ENCODE measurements around the gene SLC38A9.

GRCh38 chr5:55577353-55578060 lies 134.6 kb downstream of the SLC38A9 start:
- no peak for TF ChIP-seq CTCF (IDR thresholded peaks at IDR 0.05; ENCODE audit: low read length)
- no peak for TF ChIP-seq EZH2 (IDR thresholded peaks at IDR 0.05; ENCODE audit: borderline replicate concordance, low read length)

Measured in OCI-LY1 (cell line).